ENCODE measurements around the gene MTMR12. TPM values are rescaled to one million over a fixed set of nuclear protein-coding genes. Genes with fewer than 3 reads are reported as not detected.
"Not testable (repeated sequence)": the region's sequence is repeated elsewhere in the genome, so short reads cannot be mapped to it uniquely, and the experiment has no call there.

Gene MTMR12
- total and polyA plus RNA-seq, 2 of the 8 experiments (the other 6 are each of a cell fraction or from before 2014, with no cell fraction given), result 19.1 to 59.3 TPM

DNA sequence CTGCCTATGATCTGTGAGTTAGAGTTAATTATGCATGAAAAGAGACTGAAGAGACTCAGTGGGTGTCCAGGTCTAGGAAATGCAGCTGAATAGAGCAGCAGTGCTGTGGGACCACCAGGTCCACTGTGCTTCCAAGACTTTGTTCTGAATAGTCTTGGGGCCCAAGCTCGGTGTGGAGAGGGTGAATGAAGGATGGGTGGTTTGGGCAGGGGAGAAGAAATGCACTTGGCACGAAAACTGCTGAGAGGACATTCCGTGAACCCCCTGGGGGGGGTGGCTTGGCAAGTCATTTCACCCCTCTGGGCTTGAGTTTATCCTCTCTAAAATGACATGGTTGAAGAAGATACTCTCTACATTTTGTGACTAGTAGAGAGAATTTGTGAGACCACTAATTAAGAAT lies 102.6 kb downstream of the MTMR12 start:
- no peak overlapping the region for H3K23ac ChIP-seq (ENCODE audit: insufficient read length)
- H3K27me3 ChIP-seq (replicated peaks in 1 of 4; ENCODE audit: control insufficient read depth in 3 of 4, extremely low read depth in 1 of 4, insufficient read depth in 3 of 4, low read length in 3 of 4), result no peaks in the 10 kb centered on the region
- no peaks in the 10 kb centered on the region for H3K79me1 ChIP-seq (ENCODE audit: low read depth, low read length)
- H2AK5ac ChIP-seq (ENCODE audit: low read depth, low read length), result no peak overlapping the region
- H3K14ac ChIP-seq (ENCODE audit: insufficient read length), result no peak overlapping the region
- no peak overlapping the region for H2BK120ac ChIP-seq (replicated peaks; ENCODE audit: low read depth, low read length)
- no peaks in the 10 kb centered on the region for H4K20me1 ChIP-seq (replicated peaks in 1 of 2; ENCODE audit: control insufficient read depth in 1 of 2, insufficient read depth in 2 of 2, low read length in 2 of 2)
- no peak overlapping the region for H2BK20ac ChIP-seq (ENCODE audit: low read length)
- peaks cover 0 to 3% (median 0%) of the 10 kb centered on the region in 4 experiments; a peak in 1 of 7 replicates for H3K4me1 ChIP-seq (replicated peaks in 1 of 4; ENCODE audit: control insufficient read depth in 3 of 4, insufficient read depth in 4 of 4, low read length in 3 of 4)
- CTCF ChIA-PET (ENCODE audit: partially characterized antibody), result interaction anchor here (1.1 kb wide), 1 partner anchor 22 kb away, joined by 3 read pairs; no protein-coding TSS in a partner anchor
- H3K23me2 ChIP-seq (ENCODE audit: low read depth, low read length), result no peaks in the 10 kb centered on the region
- POLR2A ChIA-PET (ENCODE audit: partially characterized antibody), result interaction anchor here (1.3 kb wide), 1 partner anchor 36 kb away, joined by 3 read pairs; the partner anchor contains the start of gene GOLPH3
- H2BK12ac ChIP-seq (ENCODE audit: low read depth, low read length), result no peak overlapping the region
- no peak overlapping the region for H4K5ac ChIP-seq (ENCODE audit: insufficient read length, low read depth, low read length)
- H3K79me2 ChIP-seq (ENCODE audit: control insufficient read depth in 1 of 2, insufficient read depth in 2 of 2, low read length in 2 of 2), result no peaks in the 10 kb centered on the region
- no peak overlapping the region for H3K4me3 ChIP-seq (ENCODE audit: extremely low read depth in 1 of 4, insufficient read depth in 2 of 4, low read depth in 3 of 4, low read length in 4 of 4)
- H3K27ac ChIP-seq (ENCODE audit: low read depth, low read length), result no peak overlapping the region
- H4K8ac ChIP-seq (ENCODE audit: extremely low read depth, insufficient read depth, low read length), result no peak overlapping the region
- no peak overlapping the region for H3K18ac ChIP-seq (ENCODE audit: extremely low read depth, low read length)
- no peak overlapping the region for H3K4me2 ChIP-seq (ENCODE audit: insufficient read depth in 1 of 2, low read depth in 2 of 2, low read length in 2 of 2)
- H3K4ac ChIP-seq (replicated peaks; ENCODE audit: insufficient read length, low read depth, low read length), result no peak overlapping the region
- TF ChIP-seq CHD1 (IDR thresholded peaks at IDR 0.05; ENCODE audit: low read depth, low read length), result no peak
- DNase-seq (ENCODE audit: low read depth in 1 of 2, low spot score in 2 of 2) (no peak), FAIRE-seq (no peak)
- H3K56ac ChIP-seq (replicated peaks; ENCODE audit: insufficient read length, low read depth, low read length), result no peak overlapping the region
- peaks cover 3 to 7% of the 10 kb centered on the region in 2 experiments; a peak in 2 of 4 replicates for H3K9me3 ChIP-seq (ENCODE audit: insufficient read depth in 2 of 2, low read depth in 1 of 2, low read length in 1 of 2)
- no peak overlapping the region for H2BK15ac ChIP-seq (ENCODE audit: low read length)
- no peak overlapping the region for H4K91ac ChIP-seq (replicated peaks; ENCODE audit: insufficient read length, low read length)
- no peak overlapping the region for H3K9ac ChIP-seq (replicated peaks in 1 of 4; ENCODE audit: extremely low read depth in 1 of 4, low read depth in 3 of 4, low read length in 3 of 4)
- WGBS, 2 experiments (ENCODE audit: extremely low coverage in 1 of 2, insufficient coverage in 1 of 2, insufficient read length in 1 of 2, insufficient replicate concordance in 2 of 2, low coverage in 1 of 2, low lambda C conversion rate in 2 of 2, missing lambda C conversion rate in 1 of 2), result 88% methylated on average over 3 of the region's 3 CpGs; no CpG with 5 or more reads in 1 of the 2 experiments
- no peak overlapping the region for H2AFZ ChIP-seq (ENCODE audit: low read length)
- no peaks in the 10 kb centered on the region for H3K36me3 ChIP-seq (ENCODE audit: control insufficient read depth in 2 of 4, insufficient read depth in 4 of 4, low read length in 3 of 4)
- H2BK5ac ChIP-seq (ENCODE audit: low read depth, low read length), result no peak overlapping the region

DNA sequence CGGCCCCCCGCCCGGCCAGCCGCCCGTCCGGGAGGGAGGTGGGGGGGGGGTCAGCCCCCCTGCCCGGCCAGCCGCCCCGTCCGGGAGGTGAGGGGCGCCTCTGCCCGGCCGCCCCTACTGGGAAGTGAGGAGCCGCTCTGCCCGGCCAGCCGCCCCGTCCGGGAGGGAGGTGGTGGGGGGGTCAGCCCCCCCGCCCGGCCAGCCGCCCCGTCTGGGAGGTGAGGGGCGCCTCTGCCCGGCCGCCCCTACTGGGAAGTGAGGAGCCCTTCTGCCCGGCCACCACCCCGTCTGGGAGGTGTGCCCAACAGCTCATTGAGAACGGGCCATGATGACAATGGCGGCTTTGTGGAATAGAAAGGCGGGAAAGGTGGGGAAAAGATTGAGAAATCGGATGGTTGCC lies 103.9 kb downstream of the MTMR12 start:
- WGBS, 2 experiments (ENCODE audit: extremely low coverage in 1 of 2, insufficient coverage in 1 of 2, insufficient read length in 1 of 2, insufficient replicate concordance in 2 of 2, low coverage in 1 of 2, low lambda C conversion rate in 2 of 2, missing lambda C conversion rate in 1 of 2), result no CpG with 5 or more reads among the region's 31 CpGs
- POLR2A ChIA-PET (ENCODE audit: partially characterized antibody), result not testable (repeated sequence)

More for the DNA sequence above, 103.9 kb downstream of the MTMR12 start:
- H3K9ac ChIP-seq (replicated peaks in 1 of 4; ENCODE audit: extremely low read depth in 1 of 4, low read depth in 3 of 4, low read length in 3 of 4); H3K23me2 ChIP-seq (ENCODE audit: low read depth, low read length); FAIRE-seq; H3K4me3 ChIP-seq (ENCODE audit: extremely low read depth in 1 of 4, insufficient read depth in 2 of 4, low read depth in 3 of 4, low read length in 4 of 4); H4K20me1 ChIP-seq (replicated peaks in 1 of 2; ENCODE audit: control insufficient read depth in 1 of 2, insufficient read depth in 2 of 2, low read length in 2 of 2); H2BK120ac ChIP-seq (replicated peaks; ENCODE audit: low read depth, low read length); H4K91ac ChIP-seq (replicated peaks; ENCODE audit: insufficient read length, low read length); CTCF ChIA-PET (ENCODE audit: partially characterized antibody); H3K27ac ChIP-seq (ENCODE audit: low read depth, low read length); H2BK12ac ChIP-seq (ENCODE audit: low read depth, low read length); DNase-seq (ENCODE audit: low read depth in 1 of 2, low spot score in 2 of 2); H3K23ac ChIP-seq (ENCODE audit: insufficient read length); H2BK15ac ChIP-seq (ENCODE audit: low read length); H3K9me3 ChIP-seq (ENCODE audit: insufficient read depth in 2 of 2, low read depth in 1 of 2, low read length in 1 of 2); H3K27me3 ChIP-seq (replicated peaks in 1 of 4; ENCODE audit: control insufficient read depth in 3 of 4, extremely low read depth in 1 of 4, insufficient read depth in 3 of 4, low read length in 3 of 4); H3K4me2 ChIP-seq (ENCODE audit: insufficient read depth in 1 of 2, low read depth in 2 of 2, low read length in 2 of 2); H4K8ac ChIP-seq (ENCODE audit: extremely low read depth, insufficient read depth, low read length); H3K18ac ChIP-seq (ENCODE audit: extremely low read depth, low read length); H3K36me3 ChIP-seq (ENCODE audit: control insufficient read depth in 2 of 4, insufficient read depth in 4 of 4, low read length in 3 of 4); H3K4ac ChIP-seq (replicated peaks; ENCODE audit: insufficient read length, low read depth, low read length); H2BK5ac ChIP-seq (ENCODE audit: low read depth, low read length); H3K79me2 ChIP-seq (ENCODE audit: control insufficient read depth in 1 of 2, insufficient read depth in 2 of 2, low read length in 2 of 2); H3K14ac ChIP-seq (ENCODE audit: insufficient read length); H3K56ac ChIP-seq (replicated peaks; ENCODE audit: insufficient read length, low read depth, low read length); H2AFZ ChIP-seq (ENCODE audit: low read length); H3K79me1 ChIP-seq (ENCODE audit: low read depth, low read length); H3K4me1 ChIP-seq (replicated peaks in 1 of 4; ENCODE audit: control insufficient read depth in 3 of 4, insufficient read depth in 4 of 4, low read length in 3 of 4); H2BK20ac ChIP-seq (ENCODE audit: low read length); H2AK5ac ChIP-seq (ENCODE audit: low read depth, low read length); H4K5ac ChIP-seq (ENCODE audit: insufficient read length, low read depth, low read length): not testable (repeated sequence)

Data from H1 (cell line).